ENCODE results near the gene SLC1A5. TPM values are rescaled to one million over a fixed set of nuclear protein-coding genes. Genes with fewer than 3 reads are reported as not detected.

Gene SLC1A5
- polyA plus RNA-seq, 2 of the 4 experiments (the other 2 are of a cell fraction) = 184 to 302 TPM

- peak; percentile 79 to 86 for DNase-seq (ENCODE audit: low read depth in 1 of 2, low spot score in 1 of 2)
- ATAC-seq = peak; percentile 16 to 46
- ChIA-PET POLR2A (interaction anchor here (0.7 to 3.5 kb wide), 20 partner anchors 8 to 326 kb away, joined by 3 to 78 read pairs (median 4); partner anchors contain the start of gene ZC3H4), CTCF (interaction anchor here (0.6 to 13.9 kb wide), 14 partner anchors 10 to 204 kb away, joined by 3 to 159 read pairs (median 8); no protein-coding TSS in a partner anchor)
- under 1% methylated on average over 49 of the region's 80 CpGs for WGBS (ENCODE audit: missing lambda C conversion rate)
- no peaks in the 10 kb centered on the region for H3K9me3 ChIP-seq
- H3K27ac ChIP-seq = peak overlapping the region; percentile 96 to 97
- no peak for FAIRE-seq
- H3K4me3 ChIP-seq = peak overlapping the region; percentile 66
- TF ChIP-seq ZSCAN20 (CRISPR knock-in tag; IDR thresholded peaks at IDR 0.05) (no peak), PBX3 (IDR thresholded peaks at IDR 0.05) (no peak), RFX5 (IDR thresholded peaks at IDR 0.05) (no peak), CHD2 (IDR thresholded peaks at IDR 0.05; ENCODE audit: low read length, partially characterized antibody) (no peak), JUN (IDR thresholded peaks at IDR 0.05) (no peak), KDM1A (IDR thresholded peaks at IDR 0.05; ENCODE audit: low read depth) (no peak), HEYL (CRISPR knock-in tag; IDR thresholded peaks at IDR 0.05) (no peak), MAZ (IDR thresholded peaks at IDR 0.05; ENCODE audit: borderline replicate concordance, low read depth, low read length) (no peak), PHF8 (IDR thresholded peaks at IDR 0.05; ENCODE audit: borderline replicate concordance, low read depth) (peak; percentile 9; the same call in 1 of the 2 replicates), TFCP2L1 (CRISPR knock-in tag; IDR thresholded peaks at IDR 0.05) (0 out of 2 replicates have a peak, but pooled peaks have one; percentile 6), USF2 (IDR thresholded peaks at IDR 0.05) (peak; percentile 85), CTCF (IDR thresholded peaks at IDR 0.05) (no peak), GATA3 (IDR thresholded peaks at IDR 0.05; ENCODE audit: borderline replicate concordance) (no peak; the same call in 1 of the 2 replicates), SMC3 (IDR thresholded peaks at IDR 0.05) (no peak)
- TF ChIP-seq, protein P1, sequence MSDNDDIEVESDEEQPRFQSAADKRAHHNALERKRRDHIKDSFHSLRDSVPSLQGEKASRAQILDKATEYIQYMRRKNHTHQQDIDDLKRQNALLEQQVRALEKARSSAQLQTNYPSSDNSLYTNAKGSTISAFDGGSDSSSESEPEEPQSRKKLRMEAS (IDR thresholded peaks at IDR 0.05) = peak; percentile 84
- TF ChIP-seq, protein P2, sequence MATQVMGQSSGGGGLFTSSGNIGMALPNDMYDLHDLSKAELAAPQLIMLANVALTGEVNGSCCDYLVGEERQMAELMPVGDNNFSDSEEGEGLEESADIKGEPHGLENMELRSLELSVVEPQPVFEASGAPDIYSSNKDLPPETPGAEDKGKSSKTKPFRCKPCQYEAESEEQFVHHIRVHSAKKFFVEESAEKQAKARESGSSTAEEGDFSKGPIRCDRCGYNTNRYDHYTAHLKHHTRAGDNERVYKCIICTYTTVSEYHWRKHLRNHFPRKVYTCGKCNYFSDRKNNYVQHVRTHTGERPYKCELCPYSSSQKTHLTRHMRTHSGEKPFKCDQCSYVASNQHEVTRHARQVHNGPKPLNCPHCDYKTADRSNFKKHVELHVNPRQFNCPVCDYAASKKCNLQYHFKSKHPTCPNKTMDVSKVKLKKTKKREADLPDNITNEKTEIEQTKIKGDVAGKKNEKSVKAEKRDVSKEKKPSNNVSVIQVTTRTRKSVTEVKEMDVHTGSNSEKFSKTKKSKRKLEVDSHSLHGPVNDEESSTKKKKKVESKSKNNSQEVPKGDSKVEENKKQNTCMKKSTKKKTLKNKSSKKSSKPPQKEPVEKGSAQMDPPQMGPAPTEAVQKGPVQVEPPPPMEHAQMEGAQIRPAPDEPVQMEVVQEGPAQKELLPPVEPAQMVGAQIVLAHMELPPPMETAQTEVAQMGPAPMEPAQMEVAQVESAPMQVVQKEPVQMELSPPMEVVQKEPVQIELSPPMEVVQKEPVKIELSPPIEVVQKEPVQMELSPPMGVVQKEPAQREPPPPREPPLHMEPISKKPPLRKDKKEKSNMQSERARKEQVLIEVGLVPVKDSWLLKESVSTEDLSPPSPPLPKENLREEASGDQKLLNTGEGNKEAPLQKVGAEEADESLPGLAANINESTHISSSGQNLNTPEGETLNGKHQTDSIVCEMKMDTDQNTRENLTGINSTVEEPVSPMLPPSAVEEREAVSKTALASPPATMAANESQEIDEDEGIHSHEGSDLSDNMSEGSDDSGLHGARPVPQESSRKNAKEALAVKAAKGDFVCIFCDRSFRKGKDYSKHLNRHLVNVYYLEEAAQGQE (IDR thresholded peaks at IDR 0.05) = no peak
- TF ChIP-seq, protein P3, sequence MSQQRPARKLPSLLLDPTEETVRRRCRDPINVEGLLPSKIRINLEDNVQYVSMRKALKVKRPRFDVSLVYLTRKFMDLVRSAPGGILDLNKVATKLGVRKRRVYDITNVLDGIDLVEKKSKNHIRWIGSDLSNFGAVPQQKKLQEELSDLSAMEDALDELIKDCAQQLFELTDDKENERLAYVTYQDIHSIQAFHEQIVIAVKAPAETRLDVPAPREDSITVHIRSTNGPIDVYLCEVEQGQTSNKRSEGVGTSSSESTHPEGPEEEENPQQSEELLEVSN (IDR thresholded peaks at IDR 0.05; ENCODE audit: borderline replicate concordance, low read depth) = peak; percentile 43; the same call in 1 of the 2 replicates
- H3K4me2 ChIP-seq = peak overlapping the region; percentile 88
- H3K4me1 ChIP-seq = peaks cover 40% of the 10 kb centered on the region
Measured at GRCh38 chr19:46787331-46788261, 798 bp downstream of the SLC1A5 start.

Data from A549 (cell line).